K562 (cell line): ENCODE measurements around the gene SLC25A1.

Experiments
- ELF1 ChIP-seq: fragments of 200-800 bp; sonication (Bioruptor generic); IDR thresholded peaks from 2 replicates; pipeline ENCODE4 v1.6.1; 2016; ENCODE audit warnings: missing genetic modification characterization, missing compliant biosample characterization
- POLR2A ChIP-seq: fragments of 450-650 bp; conservative IDR thresholded peaks from 2 replicates; pipeline ENCODE4 v1.6.1; 2016
- RAD21 ChIP-seq, 2 experiments: fragments of 250-450 bp in 1 of 2; fragments of 450-650 bp in 1 of 2; sonication (Bioruptor Pico) in 1 of 2; formaldehyde crosslinking in 1 of 2; IDR thresholded peaks in 1 of 2; conservative IDR thresholded peaks in 1 of 2; 2 replicates each; pipeline versions ENCODE4 v1.4.0 to v1.8.0; 2020 to 2022; ENCODE audit warnings: mild to moderate bottlenecking in 2 of 2, moderate library complexity in 1 of 2
- RBM17 ChIP-seq: fragments of 200-400 bp; formaldehyde crosslinking; IDR thresholded peaks from 2 replicates; pipeline ENCODE4 v1.6.1; 2017; ENCODE audit warnings: low read depth, mild to moderate bottlenecking, low read length, borderline replicate concordance
- SETDB1 ChIP-seq: IDR thresholded peaks from one replicate; pipeline ENCODE4 v1.6.1; 2012; ENCODE audit warnings: low read length, control low read depth, inconsistent platforms
- TCF7L2 ChIP-seq: fragments of 150-350 bp; IDR thresholded peaks from 2 replicates; pipeline ENCODE4 v1.6.1; 2016; ENCODE audit warnings: low read depth, mild to moderate bottlenecking, low read length, moderate library complexity
- YY1 ChIP-seq, 3 experiments: IDR thresholded peaks; 2 replicates each; pipeline ENCODE4 v1.6.1; 2011; ENCODE audit warnings: low read length in 2 of 3, mild to moderate bottlenecking in 2 of 3, moderate library complexity in 2 of 3, borderline replicate concordance in 1 of 3, control low read depth in 1 of 3, low read depth in 1 of 3; ENCODE audit not compliant: insufficient read depth in 3 of 3, insufficient replicate concordance in 2 of 3, control insufficient read depth in 1 of 3, insufficient read length in 1 of 3; ENCODE audit errors: extremely low read depth in 1 of 3
- ZFP36 ChIP-seq: fragments of 150-350 bp; IDR thresholded peaks from 2 replicates; pipeline ENCODE4 v1.6.1; 2018; ENCODE audit warnings: low read length, low read depth; ENCODE audit not compliant: partially characterized antibody
- ZNF253 ChIP-seq: fragments of 250-450 bp; sonication (Bioruptor Pico); conservative IDR thresholded peaks from 2 replicates; pipeline ENCODE4 v1.6.1; 2021; ENCODE audit warnings: mild to moderate bottlenecking
- TF ChIP-seq, protein P1 (sequence below): sonication (generic); formaldehyde crosslinking; IDR thresholded peaks from 2 replicates; pipeline ENCODE4 v1.8.1; 2023; ENCODE audit warnings: missing genetic modification reagents, mild to moderate bottlenecking, borderline replicate concordance
- TF ChIP-seq, protein P2 (sequence below), 3 experiments: IDR thresholded peaks in 2 of 3; conservative IDR thresholded peaks in 1 of 3; 2 replicates each; pipeline ENCODE4 v1.5.1; 2011 to 2012; ENCODE audit warnings: low read length in 3 of 3, mild to moderate bottlenecking in 3 of 3, control low read depth in 2 of 3, improper control_type of control experiment in 1 of 3, inconsistent platforms in 1 of 3, low read depth in 1 of 3, mixed read lengths in 1 of 3, moderate library complexity in 1 of 3; ENCODE audit not compliant: insufficient read depth in 2 of 3

DNA sequence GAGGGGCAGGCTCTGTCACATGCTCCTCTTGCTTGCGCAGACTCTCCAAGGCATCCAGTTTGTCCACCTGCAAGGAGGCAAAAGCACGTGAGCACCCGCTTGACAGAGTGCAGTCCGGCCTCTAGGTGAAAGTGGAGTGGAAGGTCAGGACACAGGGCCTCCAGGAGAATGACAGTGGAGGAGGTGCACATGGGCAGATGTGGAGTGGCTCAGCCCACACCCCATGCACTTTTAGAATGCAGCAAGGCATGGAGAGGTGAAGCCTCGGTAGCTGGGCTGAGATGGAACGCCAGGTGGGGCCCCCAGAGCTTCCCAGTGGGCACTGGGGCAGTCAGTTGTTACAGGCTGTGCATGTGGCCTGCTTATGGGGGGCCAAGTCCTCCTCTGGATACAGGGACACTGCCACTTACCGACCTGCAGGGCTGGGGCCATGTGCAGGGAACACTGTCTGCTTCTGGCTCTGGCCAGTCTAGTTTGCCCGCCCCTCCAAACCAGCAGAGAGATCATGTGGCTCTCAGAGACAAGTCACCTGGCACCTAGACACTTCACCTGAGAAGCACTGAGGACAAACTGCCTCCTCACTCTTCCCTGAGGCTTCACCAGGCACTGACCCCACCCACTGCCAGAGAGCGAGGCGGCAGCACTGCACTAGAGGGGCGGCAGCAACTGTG, 2.3 kb upstream of the SLC25A1 start:
- TF ChIP-seq YY1 (IDR thresholded peaks at IDR 0.05; ENCODE audit: borderline replicate concordance in 1 of 3, control insufficient read depth in 1 of 3, extremely low read depth in 1 of 3, insufficient read depth in 3 of 3, insufficient read length in 1 of 3, insufficient replicate concordance in 2 of 3, low read depth in 1 of 3, low read length in 2 of 3) (no peak), TCF7L2 (no peak), RBM17 (no peak), ZFP36 (no peak), ZNF253 (no peak), RAD21 (CRISPR knock-in tag; conservative IDR thresholded peaks at IDR 0.05 in 1 of 2, IDR thresholded peaks at IDR 0.05 in 1 of 2) (no peak), ELF1 (tag) (no peak), POLR2A (no peak), SETDB1 (no peak)
- TF ChIP-seq, protein P1, sequence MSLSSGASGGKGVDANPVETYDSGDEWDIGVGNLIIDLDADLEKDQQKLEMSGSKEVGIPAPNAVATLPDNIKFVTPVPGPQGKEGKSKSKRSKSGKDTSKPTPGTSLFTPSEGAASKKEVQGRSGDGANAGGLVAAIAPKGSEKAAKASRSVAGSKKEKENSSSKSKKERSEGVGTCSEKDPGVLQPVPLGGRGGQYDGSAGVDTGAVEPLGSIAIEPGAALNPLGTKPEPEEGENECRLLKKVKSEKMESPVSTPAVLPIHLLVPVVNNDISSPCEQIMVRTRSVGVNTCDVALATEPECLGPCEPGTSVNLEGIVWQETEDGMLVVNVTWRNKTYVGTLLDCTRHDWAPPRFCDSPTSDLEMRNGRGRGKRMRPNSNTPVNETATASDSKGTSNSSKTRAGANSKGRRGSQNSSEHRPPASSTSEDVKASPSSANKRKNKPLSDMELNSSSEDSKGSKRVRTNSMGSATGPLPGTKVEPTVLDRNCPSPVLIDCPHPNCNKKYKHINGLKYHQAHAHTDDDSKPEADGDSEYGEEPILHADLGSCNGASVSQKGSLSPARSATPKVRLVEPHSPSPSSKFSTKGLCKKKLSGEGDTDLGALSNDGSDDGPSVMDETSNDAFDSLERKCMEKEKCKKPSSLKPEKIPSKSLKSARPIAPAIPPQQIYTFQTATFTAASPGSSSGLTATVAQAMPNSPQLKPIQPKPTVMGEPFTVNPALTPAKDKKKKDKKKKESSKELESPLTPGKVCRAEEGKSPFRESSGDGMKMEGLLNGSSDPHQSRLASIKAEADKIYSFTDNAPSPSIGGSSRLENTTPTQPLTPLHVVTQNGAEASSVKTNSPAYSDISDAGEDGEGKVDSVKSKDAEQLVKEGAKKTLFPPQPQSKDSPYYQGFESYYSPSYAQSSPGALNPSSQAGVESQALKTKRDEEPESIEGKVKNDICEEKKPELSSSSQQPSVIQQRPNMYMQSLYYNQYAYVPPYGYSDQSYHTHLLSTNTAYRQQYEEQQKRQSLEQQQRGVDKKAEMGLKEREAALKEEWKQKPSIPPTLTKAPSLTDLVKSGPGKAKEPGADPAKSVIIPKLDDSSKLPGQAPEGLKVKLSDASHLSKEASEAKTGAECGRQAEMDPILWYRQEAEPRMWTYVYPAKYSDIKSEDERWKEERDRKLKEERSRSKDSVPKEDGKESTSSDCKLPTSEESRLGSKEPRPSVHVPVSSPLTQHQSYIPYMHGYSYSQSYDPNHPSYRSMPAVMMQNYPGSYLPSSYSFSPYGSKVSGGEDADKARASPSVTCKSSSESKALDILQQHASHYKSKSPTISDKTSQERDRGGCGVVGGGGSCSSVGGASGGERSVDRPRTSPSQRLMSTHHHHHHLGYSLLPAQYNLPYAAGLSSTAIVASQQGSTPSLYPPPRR (CRISPR knock-in tag), result no peak
- TF ChIP-seq, protein P2, sequence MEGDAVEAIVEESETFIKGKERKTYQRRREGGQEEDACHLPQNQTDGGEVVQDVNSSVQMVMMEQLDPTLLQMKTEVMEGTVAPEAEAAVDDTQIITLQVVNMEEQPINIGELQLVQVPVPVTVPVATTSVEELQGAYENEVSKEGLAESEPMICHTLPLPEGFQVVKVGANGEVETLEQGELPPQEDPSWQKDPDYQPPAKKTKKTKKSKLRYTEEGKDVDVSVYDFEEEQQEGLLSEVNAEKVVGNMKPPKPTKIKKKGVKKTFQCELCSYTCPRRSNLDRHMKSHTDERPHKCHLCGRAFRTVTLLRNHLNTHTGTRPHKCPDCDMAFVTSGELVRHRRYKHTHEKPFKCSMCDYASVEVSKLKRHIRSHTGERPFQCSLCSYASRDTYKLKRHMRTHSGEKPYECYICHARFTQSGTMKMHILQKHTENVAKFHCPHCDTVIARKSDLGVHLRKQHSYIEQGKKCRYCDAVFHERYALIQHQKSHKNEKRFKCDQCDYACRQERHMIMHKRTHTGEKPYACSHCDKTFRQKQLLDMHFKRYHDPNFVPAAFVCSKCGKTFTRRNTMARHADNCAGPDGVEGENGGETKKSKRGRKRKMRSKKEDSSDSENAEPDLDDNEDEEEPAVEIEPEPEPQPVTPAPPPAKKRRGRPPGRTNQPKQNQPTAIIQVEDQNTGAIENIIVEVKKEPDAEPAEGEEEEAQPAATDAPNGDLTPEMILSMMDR (IDR thresholded peaks at IDR 0.05 in 2 of 3, conservative IDR thresholded peaks at IDR 0.05 in 1 of 3; ENCODE audit: insufficient read depth in 2 of 3, low read depth in 1 of 3, low read length in 3 of 3), result no peak
